ENCODE results near the gene TOPAZ1.

Gene TOPAZ1

DNA sequence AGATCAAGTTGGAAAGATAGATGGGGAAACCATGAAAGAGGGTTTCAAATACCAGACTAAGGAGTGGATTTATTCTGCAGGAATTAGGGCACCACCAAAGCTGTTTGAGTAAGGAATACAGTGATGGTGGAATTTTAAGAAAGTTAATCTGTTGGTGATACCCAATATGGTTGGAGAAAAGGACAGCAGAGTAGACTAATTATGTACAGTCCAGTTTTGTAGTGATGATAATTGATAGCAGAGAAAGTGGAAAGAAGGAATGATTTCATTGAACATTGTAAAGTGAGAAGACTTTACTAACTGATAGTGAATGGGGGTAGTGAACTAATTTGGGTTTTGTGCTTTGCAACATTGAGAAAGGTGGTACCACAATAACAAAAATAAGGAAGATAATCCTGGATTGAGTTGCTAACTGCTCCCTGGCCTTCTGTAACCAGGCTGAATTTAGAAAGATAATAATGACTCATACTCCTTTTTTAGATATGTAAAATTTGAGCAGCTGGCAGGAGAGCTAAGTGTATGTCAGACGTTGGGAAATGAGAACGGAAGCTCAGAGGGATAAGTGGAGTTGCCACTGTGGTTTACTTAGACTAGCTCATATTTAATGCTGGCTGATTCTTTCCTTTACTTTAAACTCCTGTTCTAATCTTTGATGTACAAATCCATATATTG is 113.8 kb downstream of the TOPAZ1 start:
- H3K4me1 ChIP-seq (ENCODE audit: insufficient read depth, low read length) = peaks cover 13% of the 10 kb centered on the region; the same call in 1 of the 2 replicates
- no peaks in the 10 kb centered on the region for H3K27me3 ChIP-seq (ENCODE audit: insufficient read depth, low read length)
- no peaks in the 10 kb centered on the region for H3K9me3 ChIP-seq (ENCODE audit: insufficient read depth, low read depth, low read length)
- no peak overlapping the region for H3K9ac ChIP-seq (ENCODE audit: low read depth, low read length)
- H3K27ac ChIP-seq (ENCODE audit: low read length) = no peak overlapping the region
- no peak overlapping the region for H3K4me3 ChIP-seq (ENCODE audit: low read length)
- no peaks in the 10 kb centered on the region for H3K36me3 ChIP-seq (ENCODE audit: insufficient read depth, low read depth, low read length)

DNA sequence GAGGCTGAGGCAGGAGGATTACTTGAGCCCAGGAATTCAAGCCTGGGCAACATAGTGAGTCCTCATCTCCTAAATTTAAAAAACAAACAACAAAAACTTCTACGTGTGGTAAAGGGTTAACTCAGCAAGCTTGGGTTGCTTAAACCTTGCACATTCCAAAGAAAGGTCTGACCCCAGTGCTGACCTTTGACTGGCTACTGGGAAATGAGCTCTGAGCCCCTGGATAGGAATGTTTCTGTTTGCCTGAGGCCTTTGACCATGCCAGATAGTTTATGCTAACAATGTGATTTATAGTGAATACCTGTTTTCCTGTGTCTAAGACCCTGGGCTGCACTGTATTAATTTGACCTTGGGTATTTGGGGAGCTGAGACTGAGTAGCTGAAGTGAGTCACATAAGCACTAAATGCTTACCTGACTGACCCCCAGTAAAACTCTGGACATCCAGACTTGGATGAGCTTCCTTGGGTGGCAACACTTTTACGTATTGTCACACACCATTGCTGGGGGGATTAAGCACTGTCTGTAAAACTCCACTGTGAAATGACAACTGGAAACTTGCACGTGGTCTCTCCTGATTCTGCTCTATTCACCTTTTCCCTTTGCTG is 117.6 kb downstream of the TOPAZ1 start:
- no peak overlapping the region for H3K4me3 ChIP-seq (ENCODE audit: low read length)
- no peaks in the 10 kb centered on the region for H3K9me3 ChIP-seq (ENCODE audit: insufficient read depth, low read depth, low read length)
- no peaks in the 10 kb centered on the region for H3K27me3 ChIP-seq (ENCODE audit: insufficient read depth, low read length)
- no peak overlapping the region for H3K27ac ChIP-seq (ENCODE audit: low read length)
- peaks cover 10% of the 10 kb centered on the region; the same call in 1 of the 2 replicates for H3K36me3 ChIP-seq (ENCODE audit: insufficient read depth, low read depth, low read length)
- peaks cover 13% of the 10 kb centered on the region; the same call in 1 of the 2 replicates for H3K4me1 ChIP-seq (ENCODE audit: insufficient read depth, low read length)
- no peak overlapping the region for H3K9ac ChIP-seq (ENCODE audit: low read depth, low read length)

DNA sequence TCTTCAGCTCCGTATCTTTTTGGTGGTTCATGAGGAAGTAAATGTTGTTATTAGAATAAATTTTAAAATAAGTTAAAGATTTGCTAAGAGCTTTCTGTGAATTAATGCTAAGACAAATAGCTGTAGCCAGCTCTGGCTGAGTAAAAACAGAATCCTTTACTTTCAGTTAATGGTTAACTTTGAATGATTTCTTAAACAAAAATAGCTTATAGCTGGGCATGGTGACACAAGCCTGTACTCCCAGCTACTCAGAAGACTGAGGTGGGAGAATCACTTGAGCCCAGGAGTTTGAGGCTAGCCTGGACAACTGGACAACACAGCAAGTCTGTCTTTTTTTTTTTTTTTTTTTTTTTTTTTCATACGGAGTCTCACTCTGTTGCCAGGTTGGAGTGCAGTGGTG is 121.9 kb downstream of the TOPAZ1 start:
- no peak overlapping the region for H3K4me3 ChIP-seq (ENCODE audit: low read length)
- H3K9ac ChIP-seq (ENCODE audit: low read depth, low read length) = no peak overlapping the region
- H3K27me3 ChIP-seq (ENCODE audit: insufficient read depth, low read length) = no peaks in the 10 kb centered on the region
- peaks cover 18% of the 10 kb centered on the region for H3K36me3 ChIP-seq (ENCODE audit: insufficient read depth, low read depth, low read length)
- H3K9me3 ChIP-seq (ENCODE audit: insufficient read depth, low read depth, low read length) = no peaks in the 10 kb centered on the region
- no peak overlapping the region for H3K27ac ChIP-seq (ENCODE audit: low read length)
- peaks cover 13% of the 10 kb centered on the region; the same call in 1 of the 2 replicates for H3K4me1 ChIP-seq (ENCODE audit: insufficient read depth, low read length)

DNA sequence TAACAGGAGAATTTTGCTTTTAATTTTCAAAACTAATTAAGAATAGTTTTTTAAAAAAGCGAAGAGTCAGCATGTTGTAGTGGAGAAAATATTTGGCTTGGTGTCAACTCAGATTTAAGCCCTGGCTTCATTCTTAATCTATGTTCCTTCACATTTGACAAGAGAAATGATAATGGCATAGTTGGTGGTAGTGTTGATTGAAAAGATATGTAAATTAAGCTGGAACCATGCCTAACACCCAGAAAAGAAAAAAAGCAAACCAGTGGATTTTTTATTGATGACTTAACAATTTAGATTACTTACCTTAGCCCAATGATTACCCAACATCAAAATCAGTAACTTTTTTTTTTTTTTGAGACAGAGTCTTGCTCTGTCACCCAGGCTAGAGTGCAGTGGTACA is 124.3 kb downstream of the TOPAZ1 start:
- no peak overlapping the region for H3K4me3 ChIP-seq (ENCODE audit: low read length)
- H3K4me1 ChIP-seq (ENCODE audit: insufficient read depth, low read length) = peaks cover 7% of the 10 kb centered on the region; the same call in 1 of the 2 replicates
- no peaks in the 10 kb centered on the region for H3K9me3 ChIP-seq (ENCODE audit: insufficient read depth, low read depth, low read length)
- no peak overlapping the region for H3K27ac ChIP-seq (ENCODE audit: low read length)
- H3K36me3 ChIP-seq (ENCODE audit: insufficient read depth, low read depth, low read length) = peaks cover 19% of the 10 kb centered on the region
- no peaks in the 10 kb centered on the region for H3K27me3 ChIP-seq (ENCODE audit: insufficient read depth, low read length)
- no peak overlapping the region for H3K9ac ChIP-seq (ENCODE audit: low read depth, low read length)

DNA sequence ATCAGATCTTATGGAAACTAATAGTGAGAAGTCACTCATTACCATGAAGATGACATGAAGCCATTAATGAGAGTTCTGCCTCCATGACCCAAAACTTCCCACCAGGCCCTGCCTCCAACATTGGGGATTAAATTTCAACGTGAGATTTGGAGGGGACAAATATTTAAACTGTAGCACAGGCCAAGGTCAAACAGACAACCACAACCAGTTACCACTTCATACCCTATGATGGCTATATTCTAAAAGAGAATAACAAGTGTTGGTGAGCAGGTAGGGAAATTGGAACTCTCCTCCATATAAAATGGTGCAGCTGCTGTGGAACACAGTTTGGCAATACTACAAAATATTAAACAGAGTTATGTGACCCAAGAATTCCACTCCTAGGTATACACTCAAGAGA is 133.8 kb downstream of the TOPAZ1 start:
- Histone ChIP-seq H3K27me3 (ENCODE audit: insufficient read depth, low read length) (no peaks in the 10 kb centered on the region), H3K36me3 (ENCODE audit: insufficient read depth, low read depth, low read length) (peaks cover 13% of the 10 kb centered on the region), H3K4me3 (ENCODE audit: low read length) (no peak overlapping the region), H3K27ac (ENCODE audit: low read length) (no peak overlapping the region), H3K4me1 (ENCODE audit: insufficient read depth, low read length) (no peaks in the 10 kb centered on the region), H3K9ac (ENCODE audit: low read depth, low read length) (no peak overlapping the region), H3K9me3 (ENCODE audit: insufficient read depth, low read depth, low read length) (peaks cover 12% of the 10 kb centered on the region)

Measured in iPS-20b (cell line).